ENCODE data around the gene ZBED2. TPM values are rescaled to one million over a fixed set of nuclear protein-coding genes. Genes with fewer than 3 reads are reported as not detected.

The ZBED2 gene
- total RNA-seq, 4 donors from 2014 or later, result 2.3 to 4.5 (median 3.8) TPM; not detected in 1

GRCh38 chr3:111547631-111548030, 47.5 kb downstream of the ZBED2 start:
- no peak overlapping the region for H3K4me3 ChIP-seq
- TF ChIP-seq POLR2A (IDR thresholded peaks at IDR 0.05) (no peak), CTCF (IDR thresholded peaks at IDR 0.05) (no peak), EP300 (IDR thresholded peaks at IDR 0.05) (no peak), POLR2AphosphoS5 (IDR thresholded peaks at IDR 0.05) (no peak)
- H3K9me3 ChIP-seq, result no peaks in the 10 kb centered on the region
- no peak for DNase-seq (ENCODE audit: low spot score in 2 of 2)
- no peaks in the 10 kb centered on the region for H3K36me3 ChIP-seq
- no peaks in the 10 kb centered on the region for H3K4me1 ChIP-seq
- no peaks in the 10 kb centered on the region for H3K27me3 ChIP-seq
- H3K27ac ChIP-seq, result no peak overlapping the region
- 75% methylated on average over 4 of the region's 4 CpGs for WGBS

GRCh38 chr3:111545349-111545748, 49.8 kb downstream of the ZBED2 start:
- Histone ChIP-seq H3K27ac (no peak overlapping the region), H3K9me3 (no peaks in the 10 kb centered on the region), H3K27me3 (no peaks in the 10 kb centered on the region), H3K4me3 (no peak overlapping the region), H3K4me1 (no peaks in the 10 kb centered on the region), H3K36me3 (no peaks in the 10 kb centered on the region)
- WGBS, result 66% methylated on average over 2 of the region's 2 CpGs
- TF ChIP-seq CTCF (IDR thresholded peaks at IDR 0.05) (no peak), POLR2A (IDR thresholded peaks at IDR 0.05) (no peak), POLR2AphosphoS5 (IDR thresholded peaks at IDR 0.05) (no peak), EP300 (IDR thresholded peaks at IDR 0.05) (no peak)
- no peak for DNase-seq (ENCODE audit: low spot score in 2 of 2)

Other genes starting within 250 kb of the ZBED2 start
- under 1 TPM in 3 of 4 donors, not detected in 1; 0.49 to 0.56 (median 0.55) TPM for gene CD96, start 53.1 kb downstream of the ZBED2 start, total RNA-seq
- gene PLCXD2, start 79.3 kb upstream of the ZBED2 start, total RNA-seq, result 1 to 10 TPM; 1.0 to 1.5 (median 1.2) TPM